ENCODE measurements around the gene ZG16B. TPM values are rescaled to one million over a fixed set of nuclear protein-coding genes. Genes with fewer than 3 reads are reported as not detected.

ZG16B gene
- total and polyA plus RNA-seq, 12 donors: 0.35 to 119 (median 0.81) TPM; not detected in 3

DNA sequence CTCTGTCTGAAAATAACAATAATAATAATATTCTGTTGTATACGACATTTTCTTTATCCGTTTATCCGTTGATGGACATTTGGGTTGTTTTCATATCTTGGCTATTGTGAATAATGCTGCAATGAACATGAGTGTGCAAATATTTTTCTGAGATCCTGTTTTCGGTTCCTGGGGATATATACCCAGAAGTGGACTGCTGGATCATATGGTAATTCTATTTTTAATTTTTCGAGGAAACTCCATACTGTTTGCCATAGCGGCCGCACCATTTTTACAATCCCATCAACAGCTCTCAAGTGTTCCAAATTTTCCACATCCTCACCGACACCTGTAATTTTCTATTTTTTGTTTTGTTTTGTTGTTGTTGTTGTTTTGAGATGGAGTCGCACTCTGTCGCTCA lies 37.2 kb upstream of the ZG16B start:
- TF ChIP-seq CTCF (IDR thresholded peaks at IDR 0.05) (no peak), POLR2A (IDR thresholded peaks at IDR 0.05) (no peak)
- H3K27me3 ChIP-seq: peaks cover 2% of the 10 kb centered on the region
- peaks cover 0 to 6% of the 10 kb centered on the region in 2 donors for H3K4me1 ChIP-seq (replicated peaks in 1 of 2)
- no peak for DNase-seq
- no peak overlapping the region for H3K27ac ChIP-seq
- no peak overlapping the region for H3K4me3 ChIP-seq
- H3K9me3 ChIP-seq (replicated peaks in 1 of 3): no peaks in the 10 kb centered on the region
- H3K36me3 ChIP-seq (replicated peaks in 1 of 2): no peaks in the 10 kb centered on the region
- intact Hi-C loops (cut with DNase I): no loop called here
- WGBS, 4 donors: 86 to 92% (median 87%) methylated on average over 10 of the region's 10 CpGs

DNA sequence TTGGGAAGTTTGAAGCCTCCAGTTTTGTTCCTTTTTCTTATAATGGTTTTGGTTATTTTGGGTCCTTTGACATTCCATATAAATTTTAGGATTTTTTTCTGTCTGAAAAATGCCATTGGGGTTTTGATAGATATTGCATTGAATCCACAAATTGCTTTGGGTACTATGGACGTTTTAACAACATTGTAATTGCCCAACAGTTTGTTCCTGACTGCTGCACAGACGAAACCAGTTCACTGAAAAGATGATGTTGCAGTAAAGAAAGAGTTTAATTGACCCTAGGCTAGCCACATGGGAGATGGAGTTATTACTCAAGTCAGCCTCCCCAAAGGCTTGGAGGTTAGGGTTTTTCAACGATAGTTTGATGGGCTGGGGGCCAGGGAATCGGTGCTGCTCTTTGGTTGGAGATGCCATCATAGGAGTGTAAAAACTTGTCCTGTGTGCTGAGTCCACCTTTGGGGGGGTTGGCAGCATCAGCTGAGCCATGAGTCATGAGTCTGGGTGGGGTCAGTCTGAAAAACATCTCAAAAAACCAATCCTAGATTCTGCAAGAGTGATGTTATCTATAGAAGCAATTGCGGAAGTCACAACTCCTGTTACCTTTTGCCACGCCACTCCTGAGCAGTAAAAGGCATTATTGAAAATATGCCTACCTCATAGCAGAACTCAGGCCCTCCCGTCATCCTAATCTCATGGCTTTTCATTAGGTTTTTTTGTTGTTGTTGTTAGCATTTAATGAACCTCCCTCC lies 34.5 kb upstream of the ZG16B start:
- Histone ChIP-seq H3K27ac (no peak overlapping the region), H3K36me3 (replicated peaks in 1 of 2) (no peaks in the 10 kb centered on the region), H3K4me1 (replicated peaks in 1 of 2) (peaks cover 0 to 6% of the 10 kb centered on the region in 2 donors), H3K27me3 (peaks cover 4% of the 10 kb centered on the region), H3K9me3 (replicated peaks in 1 of 3) (no peaks in the 10 kb centered on the region), H3K4me3 (no peak overlapping the region)
- WGBS, 4 donors: 66 to 76% (median 73%) methylated on average over 7 of the region's 7 CpGs
- intact Hi-C loops (cut with DNase I): no loop called here
- no peak for TF ChIP-seq CTCF (IDR thresholded peaks at IDR 0.05)
- no peak for TF ChIP-seq POLR2A (IDR thresholded peaks at IDR 0.05)
- no peak for DNase-seq

GRCh38 chr16:2798723-2799204 lies 31.3 kb upstream of the ZG16B start:
- WGBS, 4 donors: 78 to 93% (median 80%) methylated on average over 14 to 39 of the region's 39 CpGs
- intact Hi-C loops (cut with DNase I): no loop called here
- H3K4me1 ChIP-seq (replicated peaks in 1 of 2): peaks cover 0 to 6% of the 10 kb centered on the region in 2 donors
- no peaks in the 10 kb centered on the region for H3K9me3 ChIP-seq (replicated peaks in 1 of 3)
- peaks cover 4% of the 10 kb centered on the region for H3K27me3 ChIP-seq
- no peak for TF ChIP-seq POLR2A (IDR thresholded peaks at IDR 0.05)
- no peak for TF ChIP-seq CTCF (IDR thresholded peaks at IDR 0.05)
- no peak overlapping the region for H3K27ac ChIP-seq
- no peak overlapping the region for H3K4me3 ChIP-seq
- H3K36me3 ChIP-seq (replicated peaks in 1 of 2): no peaks in the 10 kb centered on the region
- no peak for DNase-seq

- Histone ChIP-seq H3K27me3 (peaks cover 4% of the 10 kb centered on the region), H3K4me1 (replicated peaks in 1 of 2) (peaks cover 0 to 4% of the 10 kb centered on the region in 2 donors), H3K9me3 (replicated peaks in 1 of 3) (no peaks in the 10 kb centered on the region), H3K27ac (no peak overlapping the region), H3K4me3 (no peak overlapping the region), H3K36me3 (replicated peaks in 1 of 2) (no peaks in the 10 kb centered on the region)
- DNase-seq: no peak
- TF ChIP-seq POLR2A (IDR thresholded peaks at IDR 0.05) (no peak), CTCF (IDR thresholded peaks at IDR 0.05) (no peak)
- intact Hi-C loops (cut with DNase I): no loop called here
- 83 to 94% (median 87%) methylated on average over 15 to 21 of the region's 21 CpGs for WGBS, 4 donors
Measured at GRCh38 chr16:2799205-2799858, 30.8 kb upstream of the ZG16B start.
